Astrocyte of the spinal cord (primary cell): ENCODE data around the gene PHF24.

Experiments
- DNase-seq: peaks from one replicate; pipeline ENCODE4 v3.0.0; 2011; ENCODE audit warnings: low read depth, low spot score
- H3K4me3 ChIP-seq: 2 replicates; pipeline ENCODE4 v1.5.1; 2011; ENCODE audit warnings: low read depth, mild to moderate bottlenecking, low read length, moderate library complexity
- in situ Hi-C: cut with HindIII; loops from 2 replicates; pipeline ENCODE4 v1.10.0; 2017; ENCODE audit warnings: low sequenced_read_pairs
- TF ChIP-seq, protein P1 (sequence below): IDR thresholded peaks from 2 replicates; pipeline ENCODE4 v1.5.1; 2012; ENCODE audit warnings: low read depth, mild to moderate bottlenecking, low read length, inconsistent platforms

PHF24 gene

DNA sequence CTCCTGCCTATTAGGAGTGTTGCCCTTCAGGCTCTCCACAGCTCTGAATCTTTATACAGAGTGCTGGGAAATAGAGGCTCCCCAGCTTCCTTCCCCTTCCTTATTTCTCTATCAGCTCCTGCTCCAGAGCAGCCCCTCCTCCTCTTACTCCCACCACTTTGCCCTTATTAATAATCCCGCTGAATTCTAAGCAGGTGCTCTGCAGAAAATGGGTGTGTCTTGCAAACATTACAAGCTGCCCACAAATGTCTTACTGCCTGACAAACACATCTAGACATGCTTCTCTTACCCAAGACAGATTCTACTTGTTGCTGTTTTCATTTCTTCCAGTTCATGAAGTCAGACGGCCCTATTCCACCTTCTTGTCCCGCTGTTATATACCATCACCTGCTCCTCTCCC is 6.4 kb downstream of the PHF24 start:
- in situ Hi-C loops = no loop called here
- H3K4me3 ChIP-seq = no peak overlapping the region
- TF ChIP-seq, protein P1, sequence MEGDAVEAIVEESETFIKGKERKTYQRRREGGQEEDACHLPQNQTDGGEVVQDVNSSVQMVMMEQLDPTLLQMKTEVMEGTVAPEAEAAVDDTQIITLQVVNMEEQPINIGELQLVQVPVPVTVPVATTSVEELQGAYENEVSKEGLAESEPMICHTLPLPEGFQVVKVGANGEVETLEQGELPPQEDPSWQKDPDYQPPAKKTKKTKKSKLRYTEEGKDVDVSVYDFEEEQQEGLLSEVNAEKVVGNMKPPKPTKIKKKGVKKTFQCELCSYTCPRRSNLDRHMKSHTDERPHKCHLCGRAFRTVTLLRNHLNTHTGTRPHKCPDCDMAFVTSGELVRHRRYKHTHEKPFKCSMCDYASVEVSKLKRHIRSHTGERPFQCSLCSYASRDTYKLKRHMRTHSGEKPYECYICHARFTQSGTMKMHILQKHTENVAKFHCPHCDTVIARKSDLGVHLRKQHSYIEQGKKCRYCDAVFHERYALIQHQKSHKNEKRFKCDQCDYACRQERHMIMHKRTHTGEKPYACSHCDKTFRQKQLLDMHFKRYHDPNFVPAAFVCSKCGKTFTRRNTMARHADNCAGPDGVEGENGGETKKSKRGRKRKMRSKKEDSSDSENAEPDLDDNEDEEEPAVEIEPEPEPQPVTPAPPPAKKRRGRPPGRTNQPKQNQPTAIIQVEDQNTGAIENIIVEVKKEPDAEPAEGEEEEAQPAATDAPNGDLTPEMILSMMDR = no peak
- no peak for DNase-seq

DNA sequence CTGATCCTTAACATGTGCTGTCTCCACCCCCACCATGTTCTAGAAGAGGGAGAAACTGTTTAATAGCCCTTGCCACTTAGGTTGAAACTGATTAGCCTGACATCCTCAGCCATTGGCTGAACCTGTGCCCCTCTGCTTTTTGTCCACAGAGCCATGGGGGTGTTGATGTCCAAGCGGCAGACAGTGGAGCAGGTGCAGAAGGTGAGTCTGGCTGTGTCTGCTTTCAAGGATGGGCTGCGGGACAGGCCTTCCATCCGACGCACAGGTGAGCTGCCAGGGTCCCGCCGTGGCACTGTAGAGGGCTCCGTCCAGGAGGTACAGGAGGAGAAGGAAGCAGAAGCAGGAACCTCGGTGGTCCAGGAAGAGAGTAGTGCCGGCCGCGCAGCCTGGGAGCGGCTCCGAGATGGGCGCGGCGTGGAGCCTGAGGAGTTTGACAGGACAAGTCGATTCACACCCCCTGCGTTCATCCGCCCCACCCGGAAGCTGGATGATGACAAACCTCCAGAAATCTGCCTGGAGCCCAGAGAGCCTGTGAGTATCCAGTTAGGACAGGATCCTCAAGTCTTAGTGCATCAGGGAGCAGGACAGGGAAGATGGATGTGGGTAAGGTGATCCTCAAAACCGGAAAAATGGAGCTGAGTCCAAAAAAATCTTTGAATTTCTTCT is 13.2 kb downstream of the PHF24 start:
- no peak overlapping the region for H3K4me3 ChIP-seq
- no peak for DNase-seq
- in situ Hi-C loops = no loop called here
- TF ChIP-seq, protein P1 = no peak

DNA sequence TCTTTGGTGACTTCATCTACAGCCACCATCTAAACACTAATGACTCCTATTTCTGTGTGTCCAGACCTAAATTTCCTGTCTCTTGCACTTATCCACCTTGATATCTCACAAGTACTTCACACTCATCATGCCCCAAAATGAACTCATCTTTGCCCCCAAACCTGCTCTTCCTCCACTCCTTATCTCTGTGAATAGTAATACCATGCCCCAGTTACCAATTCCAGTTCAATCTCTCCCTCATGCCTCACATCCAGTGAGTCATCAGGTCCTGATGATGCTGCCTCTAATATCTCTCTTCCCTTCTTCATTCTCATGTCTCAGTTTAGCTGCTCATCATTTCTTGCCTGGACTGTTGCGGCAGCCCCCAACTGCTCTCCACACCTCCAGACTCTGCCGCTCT is 16.6 kb downstream of the PHF24 start:
- in situ Hi-C loops = no loop called here
- no peak overlapping the region for H3K4me3 ChIP-seq
- TF ChIP-seq, protein P1 = no peak
- DNase-seq = no peak

DNA sequence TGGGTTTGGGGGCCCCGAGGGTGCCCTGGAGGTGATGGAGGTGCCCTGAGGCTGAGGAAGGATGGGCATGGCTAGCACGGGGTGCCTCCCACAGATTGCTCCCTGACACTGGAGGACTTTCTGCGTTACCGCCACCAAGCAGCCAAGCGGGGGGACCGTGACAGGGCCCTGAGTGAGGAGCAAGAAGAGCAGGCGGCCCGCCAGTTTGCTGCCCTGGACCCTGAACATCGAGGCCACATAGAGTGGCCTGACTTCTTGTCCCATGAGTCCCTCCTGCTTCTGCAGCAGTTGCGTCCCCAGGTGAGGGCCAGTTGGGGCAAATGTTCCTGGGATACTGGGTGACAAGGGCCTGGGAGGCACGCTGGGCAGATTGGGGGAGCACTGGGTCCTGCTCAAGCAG is 18.4 kb downstream of the PHF24 start:
- TF ChIP-seq, protein P1 = no peak
- H3K4me3 ChIP-seq = no peak overlapping the region
- no peak for DNase-seq
- in situ Hi-C loops = no loop called here

DNA sequence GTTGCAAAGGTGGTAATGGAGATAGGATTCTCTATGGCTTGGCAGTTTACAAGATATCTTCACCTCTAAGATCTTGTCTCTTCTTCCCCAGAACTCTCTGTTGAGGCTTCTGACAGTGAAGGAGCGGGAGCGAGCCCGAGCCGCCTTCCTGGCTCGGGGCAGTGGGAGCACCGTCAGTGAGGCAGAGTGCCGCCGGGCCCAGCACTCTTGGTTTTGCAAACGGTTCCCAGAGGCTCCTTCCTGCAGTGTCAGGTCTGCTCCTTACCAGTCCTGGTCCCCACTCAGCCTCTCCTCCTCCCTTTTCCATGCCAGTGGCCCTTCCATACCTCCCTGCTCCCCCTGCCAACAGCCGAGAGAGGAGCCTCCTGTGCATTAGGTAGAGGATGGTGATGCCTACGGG is 18.9 kb downstream of the PHF24 start:
- DNase-seq = no peak
- TF ChIP-seq, protein P1 = no peak
- in situ Hi-C loops = no loop called here
- H3K4me3 ChIP-seq = no peak overlapping the region

DNA sequence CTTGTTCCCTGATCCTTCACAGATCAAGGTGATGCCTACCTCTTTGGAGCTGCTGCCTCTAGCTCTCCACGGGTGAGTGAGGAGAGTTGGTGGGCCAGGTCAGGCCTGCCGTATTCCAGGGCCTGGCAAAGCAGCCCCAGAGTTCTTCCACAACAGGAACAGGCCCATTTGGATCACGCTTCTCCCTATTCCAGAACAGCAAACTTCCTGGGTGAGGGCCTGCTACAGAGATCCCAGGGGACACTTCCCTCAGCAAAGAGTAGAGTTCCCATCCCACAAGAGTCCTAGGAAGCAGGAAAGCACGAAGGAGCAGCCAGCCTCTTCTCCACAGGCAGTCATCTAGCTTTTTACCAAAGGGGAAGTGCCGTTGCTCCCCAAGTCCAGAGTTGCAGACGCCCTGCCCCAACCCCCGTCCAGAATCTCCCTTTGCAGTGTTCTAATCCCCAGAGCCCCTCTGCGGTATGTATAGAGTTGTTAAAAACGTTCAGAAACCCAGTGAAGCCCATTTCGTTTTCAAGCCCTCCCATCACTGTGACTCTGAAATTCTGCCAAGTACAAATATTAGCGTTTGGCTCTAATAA is 22.2 kb downstream of the PHF24 start:
- in situ Hi-C loops = no loop called here
- TF ChIP-seq, protein P1 = no peak
- no peak overlapping the region for H3K4me3 ChIP-seq
- no peak for DNase-seq
